Esophagus squamous epithelium (tissue), 4 donors: Measurements from ENCODE around the gene SPATA13.

Experiments
- CTCF ChIP-seq, 6 experiments: fragments of 450-650 bp in 4 of 6; fragments of 200-600 bp in 2 of 6; sonication (generic) in 2 of 6; IDR thresholded peaks; one replicate each; pipeline ENCODE4 v1.5.1; 2016 to 2019; ENCODE audit warnings: antibody characterized with exemption in 6 of 6, mild to moderate bottlenecking in 4 of 6, moderate library complexity in 4 of 6
- POLR2A ChIP-seq, 4 donors: fragments of 450-650 bp; IDR thresholded peaks; one replicate each; pipeline ENCODE4 v1.6.1; 2017; ENCODE audit warnings: antibody characterized with exemption in 4 of 4, mild to moderate bottlenecking in 4 of 4, moderate library complexity in 3 of 4

GRCh38 chr13:24218977-24219376, 58.5 kb downstream of the SPATA13 start:
- no peak for TF ChIP-seq CTCF (IDR thresholded peaks at IDR 0.05)
- no peak for TF ChIP-seq POLR2A (IDR thresholded peaks at IDR 0.05)
